HUDEP-2 (cell line): ENCODE data around the gene SC5D.

Experiments
- DNase-seq, 76 experiments: peaks; one replicate each; lab custom pipeline; 2025; ENCODE audit not compliant: unreplicated experiment in 76 of 76; lab: John Stamatoyannopoulos, UW

The SC5D gene

DNA sequence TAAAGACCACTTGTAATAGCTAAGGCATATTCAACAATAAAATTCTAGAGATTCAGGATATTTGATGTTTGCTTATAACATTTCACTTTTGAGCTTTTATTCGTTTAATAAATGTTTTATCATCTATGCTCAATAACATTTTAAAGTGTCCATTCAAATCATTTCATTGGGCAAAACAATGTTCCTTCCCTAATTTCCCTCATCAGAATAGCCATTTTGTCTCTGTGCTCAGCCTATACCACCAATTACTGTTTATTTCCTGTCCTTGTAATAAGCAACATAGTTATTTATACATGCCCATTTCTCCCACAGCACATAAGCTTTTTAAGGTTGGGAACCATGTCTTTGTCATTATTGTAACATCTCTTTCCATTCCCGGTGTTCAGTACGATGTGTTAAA lies 1.3 kb upstream of the SC5D start:
- no peak for DNase-seq

DNA sequence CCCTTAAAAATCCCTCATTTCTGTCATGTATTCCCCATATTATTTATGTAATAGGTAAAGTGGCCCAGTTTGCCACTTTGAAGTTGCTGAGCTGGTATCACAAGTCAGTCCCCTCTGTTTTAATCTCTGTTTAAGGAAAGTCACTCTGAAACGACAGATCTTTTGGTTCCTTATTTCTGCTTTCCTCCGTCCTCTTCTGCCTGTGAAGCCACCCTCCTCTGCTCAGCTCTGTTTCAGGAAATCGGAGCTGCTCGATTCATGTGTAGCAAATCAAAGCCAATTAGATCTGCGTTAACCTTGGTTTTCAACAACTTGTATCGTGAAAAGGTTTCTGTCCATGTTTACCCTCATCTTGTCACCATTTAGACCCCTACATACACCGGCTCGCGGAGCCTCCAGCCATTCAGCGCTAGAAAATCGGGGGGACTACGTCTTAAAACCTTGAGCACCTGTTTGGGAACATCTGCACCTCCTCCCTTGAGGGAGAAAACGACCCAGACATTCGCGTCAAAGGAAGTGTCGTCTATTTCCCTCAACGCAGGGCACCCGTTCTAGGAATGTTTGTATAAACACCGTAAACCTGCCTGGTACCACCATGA lies 576 bp upstream of the SC5D start:
- DNase-seq = no peak

DNA sequence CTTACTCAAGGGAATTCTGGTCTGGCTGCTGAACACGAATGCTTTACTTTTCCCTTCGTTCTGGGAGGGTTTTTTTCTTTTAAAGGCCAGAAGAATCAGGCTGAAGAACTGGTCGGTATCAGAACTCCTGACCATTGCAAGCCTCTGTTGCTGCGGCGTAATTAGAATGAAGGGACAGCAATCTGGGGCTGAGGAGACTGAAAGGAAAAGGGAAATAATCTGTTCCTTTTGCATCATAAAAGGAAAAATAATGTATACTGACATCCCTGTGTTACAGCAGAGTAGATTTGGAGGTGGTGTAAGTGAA lies 670 bp downstream of the SC5D start:
- DNase-seq = no peak

DNA sequence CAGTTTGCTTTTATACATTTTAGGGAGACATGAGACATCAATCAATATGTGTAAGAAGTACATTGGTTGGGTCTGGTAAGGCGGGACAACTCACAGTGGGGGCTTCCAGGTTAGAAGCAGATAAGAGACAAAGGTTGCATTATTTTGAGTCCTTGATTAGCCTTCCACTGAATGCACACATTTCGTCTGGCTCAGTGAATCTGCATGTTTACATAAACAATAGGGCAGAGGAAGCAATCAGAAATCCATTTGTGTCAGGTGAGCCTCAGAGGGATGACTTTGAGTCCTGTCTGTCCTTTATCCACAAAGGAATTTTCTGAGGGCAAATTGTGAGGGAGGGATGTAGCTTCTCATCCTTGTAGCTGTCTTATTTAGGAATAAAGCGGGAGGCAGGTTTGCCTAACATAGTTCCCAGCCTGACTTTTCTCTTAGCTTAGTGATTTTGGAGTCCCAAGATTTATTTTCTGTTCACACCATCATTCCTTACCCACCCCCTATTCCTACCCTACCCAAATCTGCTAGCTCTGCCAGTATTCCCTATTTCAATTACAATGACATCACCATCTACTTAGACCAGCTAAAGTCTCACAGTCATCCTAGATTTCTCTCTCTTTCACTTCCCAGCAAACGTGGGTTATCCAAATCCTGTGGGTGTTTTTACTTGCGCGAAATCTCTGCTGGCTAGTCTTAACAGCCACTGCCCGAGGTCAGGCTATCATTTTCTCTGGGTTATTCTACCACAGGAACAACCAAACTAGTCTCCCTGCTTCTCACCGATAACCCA lies 2.9 kb downstream of the SC5D start:
- no peak for DNase-seq

DNA sequence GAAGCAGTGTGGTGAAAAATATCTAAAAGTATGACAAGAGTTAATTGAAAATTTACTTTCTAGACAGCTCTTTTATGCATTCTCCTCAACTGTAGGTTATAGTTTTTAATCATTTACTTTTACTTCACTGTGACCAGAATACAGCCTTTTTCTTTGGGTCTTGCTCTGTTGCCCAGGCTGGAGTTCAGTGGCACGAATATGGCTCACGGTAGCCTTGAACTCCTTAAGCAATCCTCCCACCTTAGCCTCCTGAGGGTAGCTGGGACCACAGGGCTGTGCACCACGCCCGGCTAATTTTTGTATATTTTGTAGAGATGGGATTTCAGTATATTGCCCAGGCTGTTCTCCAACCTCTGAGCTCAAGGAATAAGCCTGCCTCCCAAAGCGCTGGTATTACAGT lies 5.3 kb downstream of the SC5D start:
- no peak for DNase-seq

DNA sequence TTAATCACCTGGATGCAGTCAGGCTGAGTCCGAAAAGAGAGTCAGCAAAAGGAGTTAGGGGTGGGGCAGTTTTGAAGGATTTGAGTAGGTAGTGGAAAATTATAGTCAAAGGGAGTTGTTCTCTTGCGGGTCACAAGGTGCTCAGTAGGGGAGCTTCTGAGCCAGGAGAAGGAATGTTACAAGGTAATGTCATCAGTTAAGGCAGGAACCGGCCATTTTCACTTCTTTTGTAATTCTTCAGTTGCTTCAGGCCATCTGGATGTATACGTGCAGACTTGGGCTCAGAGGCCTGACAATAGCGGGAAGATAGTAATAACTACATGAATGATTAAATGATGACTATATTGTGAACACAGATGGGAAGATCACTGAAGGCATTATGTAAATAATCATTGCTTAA lies 6.2 kb downstream of the SC5D start:
- no peak for DNase-seq

DNA sequence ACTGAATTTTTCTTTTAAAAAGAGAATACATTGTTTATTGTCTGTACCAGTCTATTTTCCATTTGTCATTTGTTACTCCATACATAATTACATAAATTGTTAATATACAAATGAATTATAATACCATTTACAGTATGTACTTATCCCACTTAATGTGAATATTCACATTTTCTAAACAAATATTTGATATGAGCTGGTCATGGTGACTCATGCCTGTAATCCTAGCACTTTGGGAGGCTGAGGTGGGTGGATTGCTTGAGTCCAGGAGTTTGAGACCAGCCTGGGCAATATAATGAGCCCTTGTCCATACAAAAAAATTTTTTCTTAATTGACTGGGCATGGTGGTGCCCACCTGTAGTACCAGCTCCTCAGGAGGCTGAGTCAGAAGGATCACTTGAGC lies 6.8 kb downstream of the SC5D start:
- DNase-seq = no peak

DNA sequence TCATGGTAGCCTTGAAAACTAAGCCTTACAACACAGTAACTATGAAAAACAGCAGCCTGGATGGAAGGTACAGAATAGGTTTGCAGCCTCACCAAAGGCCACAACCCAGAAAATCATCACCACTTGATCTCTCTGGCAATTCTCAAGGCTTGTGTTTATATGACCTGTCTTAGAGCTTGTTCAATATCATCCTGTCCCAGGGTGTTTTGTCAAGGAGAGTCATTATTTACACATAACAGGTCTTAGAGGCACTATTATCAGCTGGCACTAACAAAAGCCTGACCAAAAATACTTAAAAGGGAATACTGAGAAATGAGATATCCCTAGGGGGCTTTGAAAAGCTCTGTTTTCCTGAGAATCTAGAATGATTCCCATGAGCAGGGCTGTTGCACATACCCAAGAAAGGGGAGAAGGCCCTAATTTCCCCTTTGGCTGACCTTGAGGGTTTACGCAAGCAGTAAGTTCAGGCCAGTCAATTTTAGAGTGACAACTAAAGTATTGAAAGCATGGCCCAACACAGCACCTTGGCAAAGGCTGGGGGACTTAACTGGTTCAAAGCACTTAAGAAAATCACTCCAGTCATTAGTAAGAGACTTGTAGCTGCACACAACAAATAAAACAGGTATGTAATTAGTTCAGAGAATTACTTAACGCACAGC lies 7.9 kb downstream of the SC5D start:
- no peak for DNase-seq

DNA sequence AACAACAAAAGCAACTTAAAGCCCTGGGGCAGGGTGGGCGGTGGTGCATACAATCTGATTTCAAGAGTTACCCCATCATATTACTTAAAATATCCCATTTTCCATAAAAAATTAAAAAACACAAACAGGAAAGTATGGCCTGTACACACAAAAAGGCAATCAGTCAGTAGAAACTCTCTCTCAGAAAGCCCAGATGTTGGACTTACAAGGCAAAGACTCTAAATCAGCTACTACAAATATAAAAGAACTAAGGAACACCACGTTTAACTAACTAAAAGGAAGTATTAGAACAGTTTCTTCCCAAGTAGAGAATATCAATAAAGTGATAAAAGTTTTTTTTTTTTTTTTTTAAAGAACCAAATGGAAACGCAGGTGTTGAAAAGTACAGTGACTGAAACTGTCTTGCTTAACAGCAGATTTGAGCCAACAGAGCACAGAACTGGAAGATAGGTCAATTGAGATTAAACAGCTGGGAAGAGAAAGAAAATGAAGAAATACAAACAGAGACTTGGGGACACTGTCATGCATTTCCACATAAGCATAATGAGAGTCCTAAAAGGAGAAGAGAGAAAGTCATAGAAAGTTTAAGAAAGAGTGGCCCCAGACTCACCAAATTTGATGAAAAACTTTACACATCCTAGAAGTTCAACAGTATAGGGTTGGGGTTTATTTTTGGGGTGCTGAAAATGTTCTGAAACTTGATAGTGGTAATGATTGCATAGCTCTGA lies 8.6 kb downstream of the SC5D start:
- DNase-seq = no peak

DNA sequence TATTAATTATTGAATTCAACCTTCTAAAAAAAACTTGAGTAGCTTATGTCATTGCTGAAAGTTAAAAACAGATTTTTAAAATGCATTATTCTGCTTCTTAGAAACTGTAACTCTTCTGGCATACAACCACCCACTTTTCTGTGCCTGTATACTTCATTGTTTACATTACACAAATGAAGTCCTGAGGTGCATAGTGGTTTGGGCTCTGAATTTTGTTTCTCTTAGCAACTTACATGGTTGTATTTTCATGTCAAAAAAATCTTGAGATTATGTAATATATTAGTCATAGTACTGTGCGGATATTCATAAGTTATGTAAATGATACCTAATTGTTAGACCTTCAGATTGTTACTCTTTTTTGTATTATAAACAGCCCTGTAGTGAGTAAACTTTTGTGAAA lies 12.2 kb downstream of the SC5D start:
- no peak for DNase-seq

DNA sequence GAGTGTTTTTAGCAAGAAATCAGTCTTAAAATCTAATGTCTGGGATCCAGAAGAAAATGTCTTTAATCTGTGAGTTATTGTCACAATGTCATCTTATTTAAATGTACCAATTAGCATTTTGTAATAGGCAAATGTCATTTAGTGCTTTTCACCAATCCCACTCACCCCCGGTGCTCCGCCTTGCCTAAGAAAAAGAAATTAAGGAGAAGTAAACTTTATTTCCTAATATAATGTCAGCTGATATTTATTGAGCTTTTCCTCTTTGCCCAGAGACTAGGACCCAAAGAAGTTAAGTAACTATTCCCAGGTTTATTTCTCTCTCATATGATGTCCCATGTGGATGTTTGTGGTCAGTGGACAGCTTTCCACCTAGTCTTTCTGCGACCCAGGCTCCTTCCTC lies 16.2 kb downstream of the SC5D start:
- no peak for DNase-seq

DNA sequence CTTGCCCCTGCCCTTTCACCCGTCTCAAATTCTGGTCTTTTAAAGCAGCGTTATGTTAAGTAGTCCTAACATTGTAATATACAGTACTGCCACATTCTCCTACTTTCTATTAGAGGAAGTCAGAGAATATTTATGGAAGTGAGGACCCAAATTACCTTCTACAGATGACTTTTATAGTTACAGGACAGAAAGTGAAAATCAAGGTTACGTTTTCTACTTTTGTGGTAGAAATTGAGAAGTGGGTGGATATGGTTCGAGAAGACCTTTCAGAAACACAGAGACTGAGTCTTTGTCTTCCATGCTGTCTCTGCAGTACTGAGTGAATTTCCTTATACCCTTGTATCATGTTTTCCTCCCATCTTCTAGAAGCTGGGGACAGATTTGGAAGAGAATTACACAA lies 17.1 kb downstream of the SC5D start:
- DNase-seq = no peak

DNA sequence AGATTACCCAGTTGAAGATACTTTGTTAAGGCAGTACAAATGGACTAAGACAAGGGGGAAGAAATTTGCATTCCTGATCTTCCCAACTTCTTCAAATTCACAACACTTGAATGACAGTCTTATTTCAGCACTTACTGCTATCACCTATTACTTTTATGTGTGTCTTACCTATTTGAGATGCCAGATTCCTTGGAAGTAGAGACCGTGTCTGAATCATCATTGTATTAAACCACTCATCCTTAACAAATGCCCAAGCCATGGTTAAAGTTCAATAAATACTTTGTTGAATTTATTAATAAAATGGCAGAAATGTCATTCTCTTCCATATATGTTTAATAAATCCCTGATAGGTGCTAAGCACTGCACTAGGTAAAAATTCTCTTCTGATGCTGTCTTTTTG lies 18.3 kb downstream of the SC5D start:
- DNase-seq = no peak

DNA sequence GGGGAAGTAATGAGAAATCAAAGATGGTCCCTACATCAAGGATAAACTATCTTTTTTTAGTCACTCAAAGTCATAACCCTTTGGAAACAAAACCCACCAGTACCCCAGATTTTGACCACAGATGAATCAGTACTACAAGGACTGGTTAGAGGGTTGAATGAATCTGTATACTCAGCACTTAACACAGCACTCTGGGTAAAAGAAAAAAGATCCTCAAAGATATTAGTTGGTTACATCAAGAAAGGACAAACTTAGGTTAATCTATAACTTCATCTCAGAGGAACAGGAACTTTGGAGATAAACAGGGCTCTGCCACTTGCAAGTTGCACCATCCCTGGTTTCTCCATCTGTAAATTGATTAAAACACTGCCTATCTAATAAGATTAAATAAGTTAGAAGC lies 18.8 kb downstream of the SC5D start:
- DNase-seq = no peak

DNA sequence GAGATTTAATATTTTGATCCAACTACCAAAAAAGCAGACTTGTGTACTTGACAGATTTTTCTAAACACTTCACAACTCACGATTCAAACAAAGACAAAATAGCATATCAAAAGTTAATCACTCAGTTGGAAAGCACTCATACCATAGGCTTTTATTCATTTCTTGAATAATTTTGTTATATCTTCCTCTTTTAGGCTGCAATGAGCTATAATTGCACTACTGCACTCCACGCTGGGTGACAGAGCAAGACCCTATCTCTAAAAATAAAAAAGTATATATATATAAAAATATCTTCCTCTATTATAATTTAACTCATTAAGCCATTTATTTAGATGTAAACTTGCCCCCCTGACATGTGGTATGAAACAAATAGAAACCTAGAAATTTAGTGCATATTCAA lies 19.9 kb downstream of the SC5D start:
- no peak for DNase-seq

DNA sequence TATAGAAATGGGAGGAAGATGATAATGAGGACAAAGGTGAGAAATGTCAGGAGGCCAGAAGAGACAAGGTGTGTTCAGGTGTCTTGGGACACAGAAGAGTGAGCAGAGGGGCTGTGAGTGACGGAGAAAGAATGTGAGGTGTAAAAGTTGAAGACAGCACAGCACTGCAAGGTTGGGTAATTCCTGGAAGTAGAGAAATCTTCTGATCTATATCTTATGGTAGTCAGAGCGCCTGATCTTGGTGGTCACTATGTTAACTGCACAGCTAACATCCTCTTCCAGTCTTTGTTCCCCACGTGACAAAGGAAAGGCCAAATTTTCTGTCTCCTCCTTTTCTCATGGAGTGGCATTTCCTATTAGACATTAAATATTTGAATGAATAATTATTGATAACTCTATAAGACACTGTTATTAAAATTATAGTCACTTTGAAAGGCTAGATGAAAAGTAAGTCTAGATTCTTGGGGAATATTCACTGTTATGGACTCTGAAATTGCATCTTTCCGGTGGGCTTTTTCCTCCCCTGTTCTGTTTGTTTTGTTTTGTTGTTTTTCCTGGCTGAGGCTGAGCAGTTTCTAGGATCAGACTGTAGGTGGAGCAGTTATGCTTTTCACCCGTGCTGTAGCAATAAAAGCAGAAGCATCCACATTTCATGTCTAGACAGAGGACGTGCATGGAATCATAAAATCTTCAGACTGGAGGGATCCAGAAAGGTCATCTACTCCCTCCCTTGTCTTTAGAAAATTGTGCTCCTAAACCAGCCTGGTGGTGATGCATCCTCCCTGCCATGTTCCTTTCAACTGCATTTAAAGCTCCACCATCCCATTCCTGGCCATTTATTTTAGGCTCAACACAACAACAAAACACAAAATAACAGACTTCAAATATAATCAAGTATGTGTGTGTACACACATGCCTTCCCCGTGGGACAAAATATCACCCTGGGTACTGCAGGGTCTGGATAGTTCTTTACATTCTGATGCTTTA lies 26.6 kb downstream of the SC5D start:
- DNase-seq = peak in 16 of 76 experiments; percentile 1 to 32 (median 6)

DNA sequence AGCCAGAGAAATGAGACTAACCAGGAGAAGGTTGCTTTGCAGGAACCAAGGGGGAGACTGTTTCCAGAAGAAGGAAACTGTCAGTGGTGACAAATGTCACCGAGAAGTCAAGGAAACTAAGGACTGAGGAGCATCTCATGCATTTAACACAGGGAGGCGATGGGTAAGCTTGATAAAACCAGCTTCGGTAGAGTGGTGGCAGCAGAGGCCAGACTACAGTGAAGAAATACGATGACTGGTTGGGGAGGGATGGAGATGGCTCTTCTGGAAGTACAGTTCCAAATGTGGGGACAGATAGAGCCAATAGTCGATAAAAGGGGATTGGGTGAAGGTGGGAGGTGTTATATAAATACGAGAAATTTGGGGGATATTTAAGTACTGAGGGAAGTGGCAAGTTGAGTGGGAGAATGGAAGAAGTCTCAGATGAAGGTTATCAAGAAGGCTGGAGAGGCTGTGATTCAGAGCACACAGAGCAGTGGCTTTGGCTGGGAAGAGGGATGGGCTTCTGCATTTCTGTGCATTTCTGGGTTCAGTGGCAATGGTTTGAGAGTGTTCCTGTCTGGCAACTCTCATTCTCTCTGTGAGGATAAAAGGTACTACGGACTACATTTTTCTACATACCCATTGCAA lies 29.2 kb downstream of the SC5D start:
- DNase-seq = peak in 4 of 76 experiments; percentile 1 to 8 (median 6)

DNA sequence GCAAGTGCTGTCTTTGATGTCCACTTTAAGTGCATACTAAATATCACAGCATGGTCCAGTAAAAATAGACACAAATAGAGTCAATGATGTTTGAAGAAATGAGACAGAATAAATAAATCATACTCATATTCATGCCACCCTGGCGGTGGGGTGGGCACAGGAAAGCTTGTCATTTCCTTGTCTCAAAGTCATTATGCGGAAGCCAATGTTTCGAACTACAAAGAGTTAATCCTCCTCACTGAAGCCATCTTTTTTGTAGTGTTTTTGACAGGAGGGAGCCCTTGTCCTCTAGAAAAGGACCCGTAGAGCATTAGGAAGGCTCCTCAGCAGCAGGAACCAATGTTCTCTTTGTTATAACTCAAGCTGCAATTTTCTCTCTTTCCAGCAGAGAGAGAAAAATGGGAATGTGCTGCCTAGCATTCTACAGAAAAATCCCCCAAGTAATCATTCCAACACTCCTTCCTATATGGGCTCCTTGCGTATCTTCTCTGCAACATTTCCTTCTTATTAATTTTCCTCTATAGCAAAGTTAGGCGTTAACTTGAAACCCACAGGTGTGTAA lies 30.6 kb downstream of the SC5D start:
- DNase-seq = no peak

DNA sequence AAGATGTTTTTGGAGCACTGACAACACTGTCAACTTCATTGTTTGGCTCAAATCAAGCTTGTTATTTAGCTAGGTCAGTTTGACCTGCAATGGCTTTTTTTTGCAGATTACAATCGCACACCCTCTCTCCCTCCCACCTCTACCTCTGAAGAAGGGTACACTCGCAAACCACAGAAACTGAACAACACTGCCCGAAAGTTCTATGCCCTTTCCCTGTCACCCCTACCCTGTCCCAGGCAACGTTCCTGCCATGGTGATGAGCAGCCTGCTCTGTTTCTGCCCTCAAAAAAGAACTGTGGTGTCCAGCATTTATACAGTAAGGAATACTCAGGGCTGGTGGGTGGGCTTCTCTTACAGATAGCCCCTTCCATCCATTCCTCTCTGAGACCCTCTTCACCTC lies 33.7 kb downstream of the SC5D start:
- DNase-seq = no peak

DNA sequence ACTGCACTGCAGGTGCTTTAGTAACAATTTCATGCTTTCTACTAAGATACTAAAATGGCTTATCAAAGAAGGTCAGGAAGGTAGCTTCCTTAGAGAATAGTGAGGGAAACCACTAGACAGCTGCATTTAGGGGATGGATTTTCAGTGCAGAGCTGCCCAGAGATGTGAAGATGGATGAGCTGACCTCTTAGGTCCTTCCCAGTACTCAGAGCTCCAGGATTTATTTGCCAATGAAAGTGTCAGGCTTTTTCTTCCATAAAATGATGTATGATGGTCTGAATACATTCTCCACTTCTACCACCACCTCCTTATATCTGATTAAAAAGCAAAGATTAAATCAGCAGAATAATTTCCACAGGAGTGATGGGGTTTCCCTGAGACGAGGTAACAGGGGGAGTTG lies 35.0 kb downstream of the SC5D start:
- DNase-seq = no peak
